NK-92 (cell line): ENCODE data around the gene LRP1B.

Source experiments
- DNase-seq: peaks from one replicate; lab custom pipeline; 2025; ENCODE audit not compliant: unreplicated experiment; lab: John Stamatoyannopoulos, UW

LRP1B gene

DNA sequence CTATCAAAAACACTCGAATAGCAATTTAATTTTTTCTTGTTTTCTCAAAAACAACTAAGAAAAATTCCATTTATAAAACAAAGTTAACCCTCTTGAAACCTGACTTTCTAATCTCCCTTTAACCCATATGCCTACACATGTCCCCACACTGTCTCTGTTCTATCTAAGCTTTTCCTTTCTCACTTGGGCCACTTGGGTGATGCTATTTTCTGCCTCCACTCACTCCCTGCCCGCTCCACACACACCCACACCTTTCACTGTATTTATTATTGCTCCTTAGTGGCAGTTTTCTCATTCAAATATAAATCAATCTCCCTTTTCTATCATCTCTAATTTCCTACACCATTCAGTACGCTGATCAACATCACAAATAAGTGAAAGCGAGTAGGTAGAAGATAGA lies 531.1 kb downstream of the LRP1B start:
- DNase-seq: no peak

DNA sequence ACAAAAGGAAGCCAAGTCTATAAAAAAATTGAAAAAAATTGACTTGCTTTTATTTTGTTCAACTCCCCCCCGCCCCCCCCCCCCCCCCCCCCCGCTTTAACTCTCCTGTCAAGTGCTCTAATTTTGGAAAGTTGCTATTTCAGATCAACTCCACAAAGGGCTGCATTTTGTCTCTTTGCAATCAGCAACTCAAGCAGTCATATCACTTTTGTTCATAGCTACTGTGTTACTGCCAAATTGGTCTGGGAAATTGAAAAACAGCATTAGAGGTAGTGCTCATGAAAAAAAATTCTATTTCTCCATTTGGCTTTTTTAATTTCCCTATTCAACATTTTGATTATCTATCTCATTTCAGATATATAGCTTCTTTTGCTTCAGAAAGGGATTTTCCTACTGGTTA lies 531.8 kb downstream of the LRP1B start:
- no peak for DNase-seq

DNA sequence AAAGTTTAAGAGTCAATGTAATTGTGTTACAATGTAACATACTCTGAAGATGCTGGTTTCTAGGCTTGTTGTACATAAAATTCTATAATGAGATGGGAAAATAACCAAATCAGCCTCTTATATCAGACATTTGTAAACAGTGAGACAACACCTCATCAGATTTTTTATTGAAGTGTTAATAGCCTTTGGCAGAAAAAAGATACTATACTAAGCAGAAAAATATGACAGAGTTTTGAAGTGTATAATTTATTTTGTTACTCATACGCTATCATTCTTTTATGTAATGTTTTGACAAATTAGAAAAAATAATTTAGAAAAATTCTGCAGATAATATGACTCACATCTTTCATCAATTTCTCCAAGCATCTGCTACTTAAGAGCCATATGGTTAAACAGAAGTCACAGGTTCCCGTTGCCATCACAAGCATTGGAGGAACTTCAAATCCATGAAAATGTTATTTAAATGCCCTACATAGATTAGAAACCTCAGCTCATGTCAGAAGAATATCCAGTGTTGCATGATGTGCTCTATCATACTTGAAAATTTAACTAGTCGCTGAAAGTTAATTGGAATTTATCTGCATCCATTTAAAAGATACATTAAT lies 535.4 kb downstream of the LRP1B start:
- no peak for DNase-seq

DNA sequence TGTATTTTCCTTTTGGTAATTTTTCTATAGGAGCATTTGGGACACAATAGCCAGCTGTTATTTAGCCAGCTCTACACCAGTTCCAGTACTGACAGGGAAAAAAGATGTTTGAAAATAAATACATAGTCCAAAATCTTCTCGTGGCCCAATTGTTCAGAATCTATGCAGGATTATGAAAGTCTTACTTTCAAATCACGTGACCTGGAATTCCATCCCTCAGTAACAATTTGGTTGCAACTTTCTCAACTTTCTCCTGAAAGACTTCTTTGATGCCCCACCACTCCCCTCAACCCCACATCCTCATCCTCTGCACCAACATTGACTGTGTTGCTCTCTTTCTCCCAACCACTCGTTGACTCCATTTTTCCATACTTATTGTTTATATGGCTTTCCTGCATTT lies 539.0 kb downstream of the LRP1B start:
- DNase-seq: no peak

DNA sequence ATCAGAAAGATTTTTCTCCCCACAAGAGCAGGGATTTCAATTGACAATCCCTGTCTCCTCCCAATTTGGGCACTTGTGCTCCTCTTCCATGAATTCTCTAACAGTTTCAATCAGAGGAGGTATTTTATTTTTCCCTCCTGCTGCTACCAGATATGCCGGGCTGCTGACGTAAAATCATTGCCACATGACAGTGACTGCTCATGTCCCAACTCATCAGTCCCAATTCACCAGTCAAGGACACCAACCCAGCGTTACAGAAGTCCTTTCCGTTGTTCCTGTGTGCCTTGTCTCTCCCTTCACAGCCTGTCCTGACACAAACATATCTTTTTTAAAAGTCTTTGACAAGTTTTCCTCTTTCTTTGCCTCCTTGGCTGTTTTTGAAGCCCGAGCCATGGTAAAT lies 540.2 kb downstream of the LRP1B start:
- no peak for DNase-seq

DNA sequence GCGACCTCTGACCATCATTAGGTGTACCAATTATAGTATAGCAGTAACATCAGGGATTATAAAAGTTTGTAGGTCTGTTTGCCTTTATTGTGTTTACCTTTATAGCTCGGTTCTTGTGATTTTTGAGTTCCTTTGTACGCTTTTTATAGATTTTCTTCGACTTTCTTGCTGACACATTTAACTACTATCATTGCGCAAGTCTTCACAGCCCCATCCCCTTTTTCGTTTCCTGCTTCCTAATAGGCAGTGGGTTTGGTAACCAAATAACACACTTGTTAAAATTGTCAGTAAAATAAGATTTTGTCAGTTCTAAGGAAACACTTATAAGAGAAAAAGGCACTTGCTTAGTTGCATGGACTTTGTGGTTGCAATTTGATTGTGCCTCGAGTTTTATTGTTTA lies 541.5 kb downstream of the LRP1B start:
- DNase-seq: no peak

DNA sequence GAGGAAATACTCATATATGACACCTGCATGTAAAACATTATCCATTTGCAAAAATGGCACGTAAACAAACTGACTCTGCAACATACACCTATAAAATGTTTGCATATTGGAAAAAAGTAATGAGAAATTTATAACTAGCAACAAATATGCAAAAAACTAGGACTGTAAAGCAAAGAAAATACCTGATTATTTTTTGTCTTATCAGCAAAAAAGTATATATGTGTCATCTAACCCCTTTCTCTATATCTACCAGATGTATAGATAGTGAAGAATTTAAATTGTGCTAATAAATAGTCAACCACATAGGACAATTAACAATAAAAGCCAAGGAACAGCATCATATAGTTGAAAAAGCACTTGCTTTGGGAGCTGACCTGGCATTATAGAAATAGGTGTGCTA lies 543.8 kb downstream of the LRP1B start:
- no peak for DNase-seq

DNA sequence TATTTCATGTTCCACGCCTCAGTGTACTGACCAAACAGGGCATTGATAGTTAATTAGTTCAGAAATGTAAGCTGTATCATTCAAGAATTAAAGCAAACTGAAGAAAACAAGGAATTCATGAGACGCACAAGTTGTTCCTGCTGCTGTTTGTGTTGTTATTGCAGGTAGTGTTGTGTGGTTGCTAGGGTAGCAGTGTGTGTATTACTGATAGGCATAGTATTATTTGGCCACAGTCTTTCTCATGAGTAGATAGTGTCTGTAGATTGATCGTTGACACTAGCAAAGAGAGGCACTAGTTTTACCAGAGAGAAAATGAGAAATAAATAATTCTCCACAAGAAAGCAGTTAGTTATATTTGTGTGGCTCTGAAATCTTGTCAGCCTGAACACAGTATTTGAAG lies 548.6 kb downstream of the LRP1B start:
- no peak for DNase-seq

DNA sequence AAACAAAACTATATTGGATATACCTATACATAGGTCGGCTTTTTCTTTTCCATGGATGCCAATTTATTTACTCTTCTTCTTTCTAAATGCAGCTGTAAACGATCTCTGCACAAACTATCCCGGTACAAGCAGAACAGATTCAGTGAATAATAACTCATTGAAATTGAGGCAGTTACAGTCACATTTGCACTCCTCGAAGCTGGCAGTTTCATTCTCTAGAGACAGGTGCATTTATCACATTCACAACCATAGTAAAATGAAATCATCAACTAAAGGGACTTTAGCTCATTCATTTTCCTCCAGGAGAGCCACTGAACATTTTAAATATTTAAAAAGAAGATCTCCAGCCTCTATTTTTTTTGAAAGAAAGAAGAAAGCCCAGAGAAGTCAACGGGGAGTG lies 551.7 kb downstream of the LRP1B start:
- DNase-seq: no peak

DNA sequence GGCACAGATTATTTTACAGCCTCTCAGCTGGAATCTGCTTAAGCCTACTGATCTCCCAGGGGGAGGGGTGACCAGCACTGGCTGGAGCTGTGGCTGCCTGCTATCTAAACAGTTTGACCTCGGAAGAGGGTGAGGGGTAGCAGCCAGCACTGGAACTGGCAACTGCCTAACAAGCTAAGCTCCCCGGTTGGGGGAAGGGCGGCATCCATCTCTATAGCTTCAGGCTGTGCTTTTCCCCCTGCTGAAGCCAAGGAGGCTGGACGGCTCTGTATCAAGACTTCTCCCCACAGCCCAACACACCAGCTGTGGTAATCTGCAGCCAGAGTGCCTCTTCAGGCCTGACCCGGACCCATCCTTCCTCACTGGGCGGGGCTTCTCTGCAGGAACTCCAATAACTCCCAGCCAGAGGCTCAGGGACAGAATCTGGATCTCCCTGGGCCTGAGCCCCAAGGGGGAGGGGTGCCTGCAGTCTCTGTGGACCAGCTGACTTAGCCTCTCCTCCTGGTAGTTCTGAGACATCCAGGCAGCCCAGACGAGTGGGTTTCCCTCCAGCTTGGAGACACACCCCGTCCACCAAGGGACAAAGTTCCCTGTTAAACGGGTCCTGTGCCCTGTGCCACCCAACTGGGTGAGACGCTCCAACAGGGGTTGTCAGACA lies 560.2 kb downstream of the LRP1B start:
- no peak for DNase-seq

DNA sequence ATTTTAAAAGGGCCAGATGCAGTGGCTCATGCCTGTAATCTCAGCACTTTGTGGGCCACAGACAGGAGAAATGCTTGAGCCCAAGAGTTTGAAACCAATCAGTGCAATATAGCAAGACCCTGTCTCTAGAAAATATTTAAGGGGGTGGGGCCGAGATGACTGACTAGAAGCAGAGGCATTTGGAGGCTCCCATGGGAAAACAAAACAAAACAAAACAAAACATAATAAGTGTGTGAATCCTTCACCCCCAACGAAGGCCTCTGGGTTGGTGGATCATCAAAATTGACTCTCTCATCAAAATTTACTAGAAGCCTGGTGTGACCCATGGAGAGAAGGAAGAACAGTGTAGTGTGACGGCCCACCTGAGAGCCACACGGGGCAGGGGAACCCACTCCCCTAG lies 560.9 kb downstream of the LRP1B start:
- no peak for DNase-seq

DNA sequence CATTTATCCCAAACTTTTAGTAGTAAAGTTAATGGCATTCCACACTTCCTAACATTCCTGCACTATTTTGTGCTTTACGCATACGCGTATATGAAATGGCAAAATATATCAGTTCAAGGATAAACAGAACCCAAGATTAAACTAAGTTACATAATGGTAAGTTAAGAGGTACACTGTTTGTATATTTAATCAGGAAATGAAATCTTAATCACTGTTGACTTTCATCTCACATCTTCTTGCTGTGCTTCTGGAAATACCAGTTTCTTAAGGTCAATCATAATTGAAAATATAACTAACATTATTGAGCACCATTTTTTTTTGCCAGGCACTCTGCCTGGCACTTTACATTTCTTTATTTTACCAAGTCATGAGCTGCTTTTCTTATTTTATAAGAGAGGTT lies 565.2 kb downstream of the LRP1B start:
- DNase-seq: no peak

DNA sequence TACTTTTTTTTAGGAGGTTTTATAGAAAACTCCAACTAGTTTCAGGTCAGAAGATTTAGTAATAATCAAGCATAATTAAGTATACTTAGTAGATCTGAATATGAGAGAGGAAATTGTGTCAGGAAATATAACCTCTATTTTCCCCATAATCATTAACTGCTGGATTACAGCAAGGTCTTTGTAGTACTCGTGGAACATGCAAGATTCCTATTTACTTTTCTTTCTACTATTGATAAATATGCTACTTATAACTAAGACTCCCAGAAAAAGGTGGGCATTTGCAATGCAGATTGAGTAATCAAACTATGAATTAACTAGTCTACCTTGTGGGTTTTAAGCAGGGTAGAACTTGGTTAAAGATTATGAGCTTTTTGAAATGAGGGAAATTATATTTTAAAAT lies 570.1 kb downstream of the LRP1B start:
- no peak for DNase-seq

DNA sequence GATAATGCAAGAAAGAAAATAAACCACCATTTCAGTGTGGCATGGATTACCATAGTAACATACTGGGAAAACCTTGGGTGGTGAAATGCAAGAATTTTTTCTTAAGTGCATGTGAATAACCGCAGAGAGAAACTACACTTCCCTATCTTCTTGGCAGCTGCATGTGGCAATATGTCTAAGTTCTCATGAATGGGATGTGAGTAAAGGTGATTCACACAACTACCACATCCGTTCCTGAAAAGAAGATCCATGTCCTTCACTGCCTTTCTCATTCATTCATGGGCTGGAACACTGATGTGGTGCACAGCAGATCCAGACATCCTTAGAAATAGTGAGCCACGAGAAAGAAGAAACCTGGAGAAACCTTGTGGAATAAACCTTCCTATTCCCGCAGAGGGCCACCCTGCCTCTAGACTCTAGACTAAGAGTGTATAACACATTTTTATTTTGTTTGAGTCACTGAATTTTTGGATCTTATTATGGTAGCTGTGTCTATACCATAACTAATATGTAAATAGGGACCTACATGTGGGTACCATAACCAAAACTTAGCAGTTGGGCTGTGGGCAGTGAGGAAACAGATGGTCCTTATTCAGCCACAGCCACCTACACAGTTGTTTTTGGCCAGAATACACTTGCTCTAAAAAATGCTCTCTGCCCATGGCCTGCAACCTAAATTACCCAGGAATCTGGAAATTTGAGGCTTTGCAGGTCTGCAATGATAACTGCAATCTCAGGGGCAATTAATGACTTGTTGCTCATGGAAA lies 573.3 kb downstream of the LRP1B start:
- no peak for DNase-seq

DNA sequence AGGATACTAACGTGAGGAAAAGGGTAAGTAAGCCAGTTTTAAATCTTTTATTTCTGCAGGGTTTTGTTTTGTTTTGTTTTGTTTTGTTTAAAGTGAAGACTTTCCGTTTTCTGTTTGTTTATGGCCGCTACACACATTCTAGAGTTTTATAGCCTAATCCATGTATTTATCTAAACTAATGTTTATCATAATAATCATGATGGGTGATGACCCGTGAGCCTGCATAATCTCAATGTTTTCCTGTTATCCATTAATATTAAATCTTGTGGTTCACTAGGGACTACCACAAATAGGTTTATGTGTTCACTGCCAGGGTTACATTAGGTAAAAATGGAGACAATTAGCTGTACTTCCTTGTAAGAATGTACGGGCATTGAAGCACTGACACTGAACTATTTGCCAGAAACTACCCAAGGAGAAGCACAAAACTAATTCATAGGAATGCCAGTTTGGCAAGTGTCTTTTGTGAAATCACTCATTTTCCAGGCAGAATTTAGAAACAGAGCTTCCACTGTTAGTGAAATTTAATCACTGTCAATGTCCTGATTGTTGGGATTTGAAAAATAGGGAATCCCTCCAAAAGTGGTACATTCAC lies 574.8 kb downstream of the LRP1B start:
- DNase-seq: no peak

DNA sequence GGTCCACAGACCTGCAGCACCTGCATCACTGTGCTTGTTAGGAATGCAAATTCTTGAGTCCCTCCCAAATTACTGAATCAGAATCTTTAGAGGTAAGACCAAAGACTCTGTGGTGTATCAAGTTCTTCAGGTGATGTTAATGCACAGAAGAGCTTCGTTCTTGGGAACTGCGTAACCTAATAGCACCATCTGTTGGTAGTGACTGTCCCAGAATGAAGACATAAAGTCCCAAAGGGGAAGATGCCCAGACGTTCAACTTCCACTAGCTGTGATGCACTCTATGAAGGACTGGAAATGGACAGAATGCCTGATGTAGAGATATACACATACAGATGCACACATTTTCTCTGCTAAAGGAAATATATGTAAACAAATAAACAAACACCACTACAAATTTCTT lies 576.0 kb downstream of the LRP1B start:
- no peak for DNase-seq

DNA sequence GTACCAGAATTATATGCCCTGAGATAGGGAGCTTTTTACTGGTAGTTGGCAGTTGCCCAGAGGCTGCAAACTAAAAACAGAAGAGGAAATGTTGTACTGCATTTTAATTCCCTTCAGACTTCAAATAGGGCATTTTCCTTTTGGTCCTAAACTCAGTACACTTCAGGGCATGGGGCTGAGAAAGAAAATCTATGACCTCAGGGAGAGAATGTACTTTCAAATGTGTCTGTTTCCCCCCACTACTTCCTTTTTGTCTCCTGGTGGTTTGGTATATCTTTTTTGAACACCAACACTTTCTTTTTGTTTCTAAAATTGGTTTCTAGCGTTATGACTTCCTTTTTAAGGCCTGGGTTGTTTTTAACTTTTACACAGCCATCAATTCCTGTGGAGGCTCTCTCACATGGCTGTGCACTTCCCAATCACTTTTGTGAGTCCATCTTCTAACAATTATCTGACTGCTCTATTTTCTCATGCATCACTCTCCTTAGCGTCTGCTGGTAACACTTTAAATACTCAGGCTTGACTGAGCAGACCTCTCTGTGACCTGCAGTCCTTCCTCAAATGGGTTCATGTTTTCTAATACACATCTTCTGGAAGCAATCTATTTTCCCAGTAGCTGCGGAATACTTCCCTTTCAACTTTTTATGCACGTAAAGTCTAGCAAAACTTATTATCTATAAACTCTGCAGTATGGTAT lies 596.0 kb downstream of the LRP1B start:
- DNase-seq: no peak

DNA sequence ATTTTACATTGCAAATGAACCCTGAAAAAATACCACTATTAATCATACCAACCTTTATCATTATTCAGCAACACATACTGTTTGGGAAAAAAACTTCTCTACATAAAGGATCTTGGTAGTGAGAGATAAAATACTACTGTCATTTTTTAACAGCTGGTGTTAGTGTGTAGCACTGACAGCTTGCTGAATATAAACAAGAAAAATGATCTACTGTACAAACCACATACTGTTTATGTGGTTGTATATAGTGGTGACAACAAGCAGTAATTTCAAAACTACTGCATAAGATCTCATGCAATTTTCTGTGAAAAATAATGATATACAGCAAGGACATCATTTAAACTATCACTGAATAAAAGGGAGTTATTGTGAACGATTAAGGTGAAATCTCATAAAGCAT lies 601.2 kb downstream of the LRP1B start:
- no peak for DNase-seq

DNA sequence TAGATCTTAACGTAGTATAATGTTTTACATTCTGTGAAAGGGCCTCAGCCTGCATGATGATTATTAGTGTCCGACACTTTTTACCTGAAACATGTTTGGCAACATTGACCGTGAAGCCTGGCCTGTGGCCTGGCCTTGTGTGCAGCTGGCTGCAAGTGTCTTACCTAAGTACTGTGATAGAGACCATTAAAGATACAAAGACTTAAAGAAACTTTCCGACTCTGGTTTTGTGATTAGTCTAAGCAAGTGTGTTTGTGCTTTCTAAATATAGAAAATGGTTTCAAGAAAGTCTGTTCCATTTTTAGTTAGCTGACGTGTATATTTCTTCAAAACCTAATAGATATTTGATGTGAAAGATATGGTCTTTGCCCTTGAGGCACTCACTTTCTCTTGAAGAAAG lies 601.8 kb downstream of the LRP1B start:
- DNase-seq: no peak

DNA sequence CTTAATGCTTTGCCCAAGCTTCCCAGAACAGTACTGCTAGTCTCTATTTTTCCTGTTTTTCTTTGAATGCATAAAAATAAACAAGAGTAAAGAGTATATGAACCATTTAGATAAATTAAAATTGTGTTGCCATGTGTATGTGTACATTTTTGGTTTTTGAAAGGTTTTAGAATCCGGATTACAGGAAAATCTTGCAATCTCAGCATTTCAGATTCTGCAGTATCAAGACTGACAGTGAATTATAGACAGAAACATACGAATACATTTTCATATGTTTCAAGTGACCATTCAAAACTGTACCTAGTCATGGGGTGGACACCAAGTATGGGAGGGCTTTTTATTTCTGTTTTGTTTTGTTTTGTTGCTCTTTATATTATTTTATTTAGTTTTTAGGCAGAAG lies 604.1 kb downstream of the LRP1B start:
- DNase-seq: no peak

DNA sequence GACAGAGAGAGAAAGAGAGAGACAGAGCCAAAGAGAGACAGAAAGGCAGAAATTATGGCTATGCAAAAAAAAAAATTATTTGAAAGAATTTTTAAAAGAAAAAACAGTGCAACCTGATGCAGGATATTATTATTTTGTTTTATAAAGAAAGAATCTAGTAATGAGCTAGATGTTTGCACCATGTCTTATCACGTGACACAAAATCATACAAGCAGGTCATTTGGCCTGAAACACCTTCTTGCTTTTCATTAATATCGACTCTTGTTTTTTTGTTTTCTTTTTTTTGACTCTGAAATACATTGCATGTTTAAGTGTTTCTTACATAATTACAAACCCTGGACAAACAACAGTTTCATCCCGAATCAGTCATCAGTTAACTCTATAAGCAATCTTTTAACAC lies 606.0 kb downstream of the LRP1B start:
- DNase-seq: no peak

DNA sequence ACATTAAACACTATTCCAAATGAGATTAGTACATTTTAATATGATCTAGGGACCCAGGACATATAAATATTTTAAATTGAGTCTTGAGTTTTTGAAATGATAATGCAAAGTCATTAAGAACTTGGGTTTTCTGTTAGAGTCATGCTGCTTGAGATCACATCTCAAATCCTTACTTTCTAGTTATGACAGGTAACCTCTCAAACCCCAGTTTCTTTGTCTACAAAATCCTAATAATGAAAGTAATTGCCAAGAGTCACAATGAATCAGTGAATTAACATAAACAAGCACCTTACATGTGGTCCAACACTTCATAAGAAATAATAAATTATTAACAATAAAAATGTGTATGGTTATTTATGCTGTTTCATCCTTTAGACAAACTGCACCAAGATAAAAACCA lies 607.6 kb downstream of the LRP1B start:
- DNase-seq: no peak
